Endothelial cell (in vitro differentiated cells): ENCODE data around the gene CNPY4. TPM values are rescaled to one million over a fixed set of nuclear protein-coding genes. Genes with fewer than 3 reads are reported as not detected.
A peak's percentile ranks its signal among the peaks of the same experiment; 100 is the strongest.

Experiments
- DNase-seq: peaks from one replicate; pipeline ENCODE4 v3.0.0; 2021; ENCODE audit warnings: low spot score
- H3K27ac Mint-ChIP-seq: one replicate; pipeline ENCODE4 v1.8.0; 2021; ENCODE audit warnings: mixed read lengths, inconsistent platforms; ENCODE audit not compliant: unreplicated experiment
- H3K27me3 Mint-ChIP-seq: one replicate; pipeline ENCODE4 v1.8.0; 2021; ENCODE audit warnings: mild to moderate bottlenecking, moderate library complexity, mixed read lengths, inconsistent platforms; ENCODE audit not compliant: unreplicated experiment
- H3K36me3 Mint-ChIP-seq: one replicate; pipeline ENCODE4 v1.8.0; 2021; ENCODE audit warnings: mild to moderate bottlenecking, low read depth, mixed read lengths, inconsistent platforms; ENCODE audit not compliant: unreplicated experiment
- H3K4me1 Mint-ChIP-seq: one replicate; pipeline ENCODE4 v1.8.0; 2021; ENCODE audit warnings: mild to moderate bottlenecking, mixed read lengths, inconsistent platforms; ENCODE audit not compliant: unreplicated experiment
- H3K4me3 Mint-ChIP-seq: one replicate; pipeline ENCODE4 v1.8.0; 2021; ENCODE audit warnings: mild to moderate bottlenecking, mixed read lengths, inconsistent platforms; ENCODE audit not compliant: unreplicated experiment
- H3K9me3 Mint-ChIP-seq: one replicate; pipeline ENCODE4 v1.8.0; 2021; ENCODE audit warnings: mixed read lengths, inconsistent platforms; ENCODE audit not compliant: unreplicated experiment
- total RNA-seq: library from RNA; stranded (reverse); fragmentation: NEBNext Ultra II Directional; extraction: Animal tissue kit (Norgen Biotek cat#: 25700); gene quantifications from one replicate; pipeline ENCODE4 v1.2.1, GENCODE V29; 2021; ENCODE audit not compliant: unreplicated experiment
- TF ChIP-seq, protein P1 (sequence below): fragments of 200-600 bp; sonication (generic); IDR thresholded peaks from one replicate; pipeline ENCODE4 v1.5.0; 2021; ENCODE audit warnings: antibody characterized with exemption; ENCODE audit not compliant: unreplicated experiment

Gene CNPY4
- total RNA-seq, 1 donor from 2014 or later: 28.3 TPM

DNA sequence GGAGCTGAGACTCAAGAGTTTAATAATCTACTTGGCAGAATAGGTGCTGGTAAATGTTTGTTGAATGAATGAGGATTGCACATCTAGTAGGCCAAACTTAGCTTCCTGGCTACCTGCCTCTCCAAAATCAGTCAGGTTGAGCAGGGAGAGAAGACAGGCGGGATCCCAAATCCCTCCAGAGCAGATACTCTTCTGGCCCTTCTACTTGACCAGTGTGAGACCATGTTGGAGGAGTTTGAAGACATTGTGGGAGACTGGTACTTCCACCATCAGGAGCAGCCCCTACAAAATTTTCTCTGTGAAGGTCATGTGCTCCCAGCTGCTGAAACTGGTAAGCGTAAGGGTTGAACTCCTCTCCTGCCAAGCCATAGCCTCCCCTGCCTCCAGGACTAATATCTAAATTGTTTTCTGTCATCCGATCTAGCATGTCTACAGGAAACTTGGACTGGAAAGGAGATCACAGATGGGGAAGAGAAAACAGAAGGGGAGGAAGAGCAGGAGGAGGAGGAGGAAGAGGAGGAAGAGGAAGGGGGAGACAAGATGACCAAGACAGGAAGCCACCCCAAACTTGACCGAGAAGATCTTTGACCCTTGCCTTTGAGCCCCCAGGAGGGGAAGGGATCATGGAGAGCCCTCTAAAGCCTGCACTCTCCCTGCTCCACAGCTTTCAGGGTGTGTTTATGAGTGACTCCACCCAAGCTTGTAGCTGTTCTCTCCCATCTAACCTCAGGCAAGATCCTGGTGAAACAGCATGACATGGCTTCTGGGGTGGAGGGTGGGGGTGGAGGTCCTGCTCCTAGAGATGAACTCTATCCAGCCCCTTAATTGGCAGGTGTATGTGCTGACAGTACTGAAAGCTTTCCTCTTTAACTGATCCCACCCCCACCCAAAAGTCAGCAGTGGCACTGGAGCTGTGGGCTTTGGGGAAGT is 5.1 kb downstream of the CNPY4 start:
- H3K4me1 Mint-ChIP-seq: peaks cover 30% of the 10 kb centered on the region
- H3K9me3 Mint-ChIP-seq: no peaks in the 10 kb centered on the region
- H3K27ac Mint-ChIP-seq: peak overlapping the region; percentile 9
- H3K4me3 Mint-ChIP-seq: no peak overlapping the region
- peaks cover 6% of the 10 kb centered on the region for H3K27me3 Mint-ChIP-seq
- peaks cover 8% of the 10 kb centered on the region for H3K36me3 Mint-ChIP-seq
- DNase-seq: no peak
- TF ChIP-seq, protein P1, sequence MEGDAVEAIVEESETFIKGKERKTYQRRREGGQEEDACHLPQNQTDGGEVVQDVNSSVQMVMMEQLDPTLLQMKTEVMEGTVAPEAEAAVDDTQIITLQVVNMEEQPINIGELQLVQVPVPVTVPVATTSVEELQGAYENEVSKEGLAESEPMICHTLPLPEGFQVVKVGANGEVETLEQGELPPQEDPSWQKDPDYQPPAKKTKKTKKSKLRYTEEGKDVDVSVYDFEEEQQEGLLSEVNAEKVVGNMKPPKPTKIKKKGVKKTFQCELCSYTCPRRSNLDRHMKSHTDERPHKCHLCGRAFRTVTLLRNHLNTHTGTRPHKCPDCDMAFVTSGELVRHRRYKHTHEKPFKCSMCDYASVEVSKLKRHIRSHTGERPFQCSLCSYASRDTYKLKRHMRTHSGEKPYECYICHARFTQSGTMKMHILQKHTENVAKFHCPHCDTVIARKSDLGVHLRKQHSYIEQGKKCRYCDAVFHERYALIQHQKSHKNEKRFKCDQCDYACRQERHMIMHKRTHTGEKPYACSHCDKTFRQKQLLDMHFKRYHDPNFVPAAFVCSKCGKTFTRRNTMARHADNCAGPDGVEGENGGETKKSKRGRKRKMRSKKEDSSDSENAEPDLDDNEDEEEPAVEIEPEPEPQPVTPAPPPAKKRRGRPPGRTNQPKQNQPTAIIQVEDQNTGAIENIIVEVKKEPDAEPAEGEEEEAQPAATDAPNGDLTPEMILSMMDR: no peak

DNA sequence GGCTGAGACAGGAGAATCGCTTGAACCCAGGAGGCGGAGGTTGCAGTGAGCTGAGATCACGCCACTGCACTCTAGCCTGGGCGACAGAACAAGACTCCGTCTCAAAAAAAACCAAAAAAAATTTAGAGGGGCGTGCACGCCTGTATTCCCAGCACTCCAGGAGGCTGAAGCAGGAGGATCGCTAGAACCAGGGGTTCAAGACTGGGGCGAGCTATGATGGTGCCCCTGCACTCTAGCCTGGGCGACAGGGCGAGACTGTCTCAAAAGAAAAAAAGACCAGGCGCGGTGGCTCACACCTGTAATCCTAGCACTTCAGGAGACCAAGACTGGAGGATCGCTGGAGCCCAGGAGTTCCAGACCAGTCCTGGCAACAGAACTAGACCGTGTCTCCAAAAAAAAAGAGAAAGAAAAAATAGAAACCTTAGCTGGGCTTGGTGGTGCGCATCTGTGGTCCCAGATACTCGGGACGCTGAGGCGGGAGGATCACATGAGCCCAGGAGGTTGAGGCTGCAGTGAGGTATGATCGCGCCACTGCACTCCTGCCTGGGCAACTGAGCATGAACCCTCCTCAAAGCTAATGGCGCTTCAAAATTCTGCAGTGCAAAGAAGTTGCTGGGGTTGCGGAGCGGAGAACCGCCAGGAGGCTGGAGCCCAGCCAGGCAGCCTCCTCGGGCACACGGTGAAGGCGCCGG is 7.0 kb downstream of the CNPY4 start:
- Mint-ChIP-seq H3K4me1 (peaks cover 19% of the 10 kb centered on the region), H3K4me3 (peak overlapping the region; percentile 99), H3K9me3 (no peaks in the 10 kb centered on the region), H3K27me3 (peaks cover 6% of the 10 kb centered on the region), H3K27ac (peak overlapping the region; percentile 97), H3K36me3 (peaks cover 8% of the 10 kb centered on the region)
- TF ChIP-seq, protein P1: no peak
- no peak for DNase-seq

DNA sequence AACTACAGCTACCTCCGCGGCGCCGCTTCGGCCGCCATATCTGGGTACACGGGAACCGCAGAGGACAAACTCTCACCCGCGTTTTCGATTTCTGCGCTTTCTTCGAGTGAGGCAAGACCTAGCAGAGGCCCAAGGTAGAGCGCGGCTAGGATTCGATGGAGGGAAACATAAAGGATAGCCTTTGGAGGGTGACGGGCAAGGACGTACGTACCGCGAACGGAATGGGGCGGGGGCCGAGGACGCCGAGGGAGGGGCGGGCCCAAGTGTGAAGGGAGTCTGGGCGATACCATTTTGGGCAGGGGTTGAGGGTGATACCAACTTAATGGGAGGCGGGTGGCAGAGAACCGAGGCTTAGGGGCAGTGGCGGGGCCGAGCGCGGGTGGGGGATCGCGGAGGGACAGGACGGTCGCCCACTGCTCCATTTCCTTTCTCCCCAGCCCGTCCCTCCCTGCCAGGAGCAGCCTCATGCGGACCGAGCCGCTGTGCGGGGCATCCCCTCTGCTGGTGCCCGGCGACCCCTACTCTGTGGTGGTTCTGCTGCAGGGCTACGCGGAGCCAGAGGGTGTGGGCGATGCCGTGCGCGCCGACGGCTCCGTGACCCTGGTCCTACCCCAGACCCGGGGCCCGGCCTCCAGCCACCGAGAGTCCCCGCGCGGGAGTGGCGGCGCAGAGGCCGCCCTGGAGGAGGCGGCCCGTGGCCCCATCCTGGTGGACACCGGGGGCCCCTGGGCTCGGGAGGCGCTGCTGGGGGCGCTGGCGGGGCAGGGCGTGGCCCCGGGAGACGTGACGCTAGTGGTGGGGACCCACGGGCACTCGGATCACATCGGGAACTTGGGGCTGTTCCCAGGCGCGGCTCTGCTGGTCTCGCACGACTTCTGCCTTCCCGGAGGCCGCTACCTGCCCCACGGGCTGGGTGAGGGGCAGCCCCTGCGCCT is 7.8 kb downstream of the CNPY4 start, which contains the start of gene MBLAC1:
Gene MBLAC1 (plus strand): TSS at position 37 of the 935 bp plus-strand sequence. CDS start 429 bp downstream, at position 466.
- H3K27me3 Mint-ChIP-seq: peaks cover 6% of the 10 kb centered on the region
- peaks cover 19% of the 10 kb centered on the region for H3K4me1 Mint-ChIP-seq
- DNase-seq: peak; percentile 83
- H3K9me3 Mint-ChIP-seq: no peaks in the 10 kb centered on the region
- TF ChIP-seq, protein P1: no peak
- H3K4me3 Mint-ChIP-seq: peak within 1 kb of the TSS; percentile 99
- peaks cover 8% of the 10 kb centered on the region for H3K36me3 Mint-ChIP-seq
- H3K27ac Mint-ChIP-seq: peak within 1 kb of the TSS; percentile 97

DNA sequence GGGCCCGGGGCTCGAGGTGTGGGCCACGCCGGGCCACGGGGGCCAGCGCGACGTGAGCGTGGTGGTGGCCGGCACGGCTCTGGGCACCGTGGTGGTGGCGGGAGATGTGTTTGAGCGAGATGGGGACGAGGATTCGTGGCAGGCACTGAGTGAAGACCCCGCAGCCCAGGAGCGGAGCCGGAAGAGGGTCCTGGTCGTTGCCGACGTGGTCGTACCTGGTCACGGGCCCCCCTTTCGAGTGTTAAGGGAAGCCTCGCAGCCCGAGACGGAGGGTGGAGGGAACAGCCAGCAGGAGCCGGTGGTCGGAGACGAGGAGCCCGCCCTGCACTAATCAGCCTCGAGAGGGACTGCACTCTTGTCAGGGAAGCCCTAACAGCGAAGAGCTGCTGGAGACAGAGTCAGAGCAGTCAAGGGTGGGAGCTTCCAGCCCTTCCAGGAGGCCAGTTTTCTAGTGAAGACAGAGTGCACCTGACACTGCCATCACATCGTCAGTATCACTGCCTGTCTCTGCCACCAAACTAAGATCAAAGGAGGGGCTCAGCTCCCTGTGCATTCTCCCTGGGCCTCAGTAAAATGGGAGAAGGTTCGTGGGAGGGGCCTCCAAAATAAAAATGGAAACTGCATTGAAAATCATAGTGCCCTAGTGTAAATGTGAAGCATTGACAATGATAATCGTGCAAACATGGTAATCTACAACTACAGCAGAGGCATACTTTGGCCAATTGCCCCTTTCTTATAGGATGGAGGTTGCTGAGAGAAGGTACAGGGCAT is 8.6 kb downstream of the CNPY4 start:
- H3K9me3 Mint-ChIP-seq: no peaks in the 10 kb centered on the region
- H3K27me3 Mint-ChIP-seq: peaks cover 2% of the 10 kb centered on the region
- H3K4me3 Mint-ChIP-seq: peak overlapping the region; percentile 85
- H3K4me1 Mint-ChIP-seq: peaks cover 22% of the 10 kb centered on the region
- H3K36me3 Mint-ChIP-seq: peaks cover 5% of the 10 kb centered on the region
- peak; percentile 37 for DNase-seq
- TF ChIP-seq, protein P1: no peak
- no peak overlapping the region for H3K27ac Mint-ChIP-seq
